GM12874 (cell line): Measurements from ENCODE around the gene CNTFR.

Experiments used
- CTCF ChIP-seq: IDR thresholded peaks from 2 replicates; pipeline ENCODE4 v1.5.1; 2011; ENCODE audit warnings: low read depth, mild to moderate bottlenecking, control low read depth, low read length, moderate library complexity; ENCODE audit not compliant: insufficient read depth

The CNTFR gene

GRCh38 chr9:34589636-34590380 lies at the start of gene CNTFR:
TSS of gene CNTFR (minus strand) at chr9:34589724. CDS start at chr9:34568981, 20,743 bp downstream.
- TF ChIP-seq CTCF, result no peak

GRCh38 chr9:34638138-34638445 lies 48.6 kb upstream of the CNTFR start:
- TF ChIP-seq CTCF, result no peak

GRCh38 chr9:34637356-34638137 lies 48.0 kb upstream of the CNTFR start, which contains the start of gene SIGMAR1:
TSS of gene SIGMAR1 (minus strand) at chr9:34637787. CDS start at chr9:34637697, 90 bp downstream.
- no peak for TF ChIP-seq CTCF

DNA sequence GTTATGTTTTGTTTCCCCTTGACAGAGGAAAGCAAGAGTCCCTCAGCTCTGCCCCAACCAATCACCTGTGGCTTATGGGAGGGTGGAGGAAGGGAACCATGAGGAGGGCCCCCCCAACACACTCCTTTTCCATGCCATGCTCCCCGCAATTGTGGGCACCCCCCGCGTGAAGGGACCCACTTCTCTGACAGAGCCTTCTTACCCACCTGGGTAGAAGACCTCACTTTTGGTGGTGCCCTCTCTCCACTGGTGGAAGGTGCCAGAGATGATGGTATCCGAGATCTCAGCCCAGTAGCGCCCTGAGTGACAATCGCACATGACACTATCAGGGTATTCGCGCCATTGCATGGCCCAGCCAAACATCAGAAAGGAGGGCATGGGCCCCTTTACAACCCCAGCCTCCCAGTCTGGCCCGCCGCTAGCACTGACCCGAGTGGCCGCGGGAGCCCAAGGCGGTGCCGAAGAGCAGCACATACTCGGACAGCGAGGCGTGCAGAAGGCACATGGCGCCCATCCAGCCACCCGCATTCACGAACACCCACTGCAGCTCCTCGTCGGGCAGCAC lies 47.3 kb upstream of the CNTFR start:
- no peak for TF ChIP-seq CTCF

DNA sequence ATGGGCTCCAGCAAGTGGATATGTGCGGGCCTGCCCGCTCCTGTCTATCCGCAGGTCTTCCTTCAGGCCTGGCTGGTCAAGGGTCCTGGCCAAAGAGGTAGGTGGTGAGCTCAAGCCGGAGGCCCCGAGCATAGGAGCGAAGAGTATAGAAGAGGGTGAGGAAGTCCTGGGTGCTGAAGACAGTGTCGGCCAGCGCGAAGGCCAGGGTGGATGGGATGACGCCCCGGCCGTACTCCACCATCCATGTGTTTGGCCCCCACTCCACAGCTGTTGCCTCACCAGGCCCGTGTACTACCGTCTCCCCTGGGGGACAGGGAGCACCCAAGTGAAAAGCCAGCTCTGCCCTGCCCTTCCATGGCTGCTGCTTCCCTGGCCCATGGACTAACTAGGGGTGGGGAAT lies 46.0 kb upstream of the CNTFR start:
- no peak for TF ChIP-seq CTCF

DNA sequence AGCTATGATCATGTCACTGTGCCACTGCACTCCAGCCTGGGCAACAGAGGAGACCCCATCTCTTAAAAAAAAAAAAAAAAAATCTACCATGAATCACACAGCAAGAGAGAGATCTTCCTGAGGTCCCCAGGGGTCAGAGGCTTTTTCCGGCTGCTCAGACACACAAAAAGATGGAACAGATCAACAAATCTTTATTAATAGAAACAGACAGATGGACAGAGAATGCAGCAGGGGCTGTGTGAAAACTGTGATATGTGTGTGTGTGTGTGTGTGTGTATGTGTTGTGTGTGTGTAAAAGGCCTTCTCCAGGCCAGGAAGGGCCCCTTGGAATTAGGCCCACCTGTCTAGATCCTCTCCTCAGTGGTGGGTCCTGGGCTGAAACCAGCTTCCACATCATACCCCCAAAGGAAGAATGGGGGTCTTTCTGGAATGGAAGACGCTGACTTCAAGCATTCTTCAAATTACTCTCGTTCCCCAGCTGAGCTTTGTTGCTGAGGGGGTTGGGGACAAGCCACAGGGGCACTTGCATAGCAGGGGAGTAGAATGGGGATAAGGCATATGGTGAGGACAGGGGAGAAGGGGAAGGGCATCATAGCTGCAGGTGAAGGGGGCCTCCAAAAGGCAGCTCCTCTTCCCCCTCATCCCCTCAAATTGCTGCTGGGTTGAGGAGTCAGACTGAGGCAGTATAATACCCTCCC lies 45.2 kb upstream of the CNTFR start:
- TF ChIP-seq CTCF, result no peak
